A673 (cell line): ENCODE data around the gene TIMM10B.

Source experiments
- EZH2 ChIP-seq: fragments of 200-600 bp; sonication (generic); IDR thresholded peaks from 2 replicates; pipeline ENCODE4 v1.6.1; 2017; ENCODE audit warnings: borderline replicate concordance, low read depth, mild to moderate bottlenecking, mixed read lengths, antibody characterized with exemption, low read length; ENCODE audit not compliant: poor library complexity, severe bottlenecking
- TF ChIP-seq, protein P1 (sequence below): fragments of 300-800, 200-600 bp; sonication (generic); conservative IDR thresholded peaks from 2 replicates; pipeline ENCODE4 v1.5.1; 2017; ENCODE audit warnings: low read depth, mild to moderate bottlenecking, antibody characterized with exemption, low read length, moderate library complexity, mixed read lengths

DNA sequence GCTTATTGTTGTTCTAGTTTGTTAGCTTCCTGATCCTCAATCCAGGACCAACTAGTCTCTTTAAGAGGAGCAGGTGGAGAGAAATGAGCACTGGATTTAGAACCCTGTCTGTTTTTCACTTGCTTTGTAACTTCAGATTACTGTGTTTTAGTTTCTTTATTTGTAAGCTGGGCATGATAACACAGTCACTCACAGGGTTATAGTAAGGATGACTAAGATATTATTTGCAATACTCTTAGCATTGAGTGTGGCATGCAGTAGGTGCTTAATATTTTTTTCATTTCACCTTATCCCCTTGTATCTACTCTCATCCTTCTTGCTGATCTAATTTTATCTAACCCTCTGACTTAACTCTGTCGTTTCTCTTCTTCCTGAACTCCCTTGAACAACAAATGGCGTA is 49.5 kb downstream of the TIMM10B start:
- TF ChIP-seq, protein P1, sequence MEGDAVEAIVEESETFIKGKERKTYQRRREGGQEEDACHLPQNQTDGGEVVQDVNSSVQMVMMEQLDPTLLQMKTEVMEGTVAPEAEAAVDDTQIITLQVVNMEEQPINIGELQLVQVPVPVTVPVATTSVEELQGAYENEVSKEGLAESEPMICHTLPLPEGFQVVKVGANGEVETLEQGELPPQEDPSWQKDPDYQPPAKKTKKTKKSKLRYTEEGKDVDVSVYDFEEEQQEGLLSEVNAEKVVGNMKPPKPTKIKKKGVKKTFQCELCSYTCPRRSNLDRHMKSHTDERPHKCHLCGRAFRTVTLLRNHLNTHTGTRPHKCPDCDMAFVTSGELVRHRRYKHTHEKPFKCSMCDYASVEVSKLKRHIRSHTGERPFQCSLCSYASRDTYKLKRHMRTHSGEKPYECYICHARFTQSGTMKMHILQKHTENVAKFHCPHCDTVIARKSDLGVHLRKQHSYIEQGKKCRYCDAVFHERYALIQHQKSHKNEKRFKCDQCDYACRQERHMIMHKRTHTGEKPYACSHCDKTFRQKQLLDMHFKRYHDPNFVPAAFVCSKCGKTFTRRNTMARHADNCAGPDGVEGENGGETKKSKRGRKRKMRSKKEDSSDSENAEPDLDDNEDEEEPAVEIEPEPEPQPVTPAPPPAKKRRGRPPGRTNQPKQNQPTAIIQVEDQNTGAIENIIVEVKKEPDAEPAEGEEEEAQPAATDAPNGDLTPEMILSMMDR = no peak
- no peak for TF ChIP-seq EZH2
